ENCODE data around the gene OR10A5. TPM values are rescaled to one million over a fixed set of nuclear protein-coding genes. Genes with fewer than 3 reads are reported as not detected.

OR10A5 gene
- total and polyA plus RNA-seq, 9 of the 15 experiments (the other 6 are each of a cell fraction or from before 2014, with no cell fraction given): 0.14 TPM; not detected in 8

- TF ChIP-seq REST (IDR thresholded peaks at IDR 0.05; ENCODE audit: borderline replicate concordance): peak; percentile 49
- no peak for TF ChIP-seq REST (CRISPR knock-in tag; IDR thresholded peaks at IDR 0.05; ENCODE audit: low read depth)
- TF ChIP-seq ETV5 (CRISPR knock-in tag; IDR thresholded peaks at IDR 0.05; ENCODE audit: low read depth): no peak
Measured at GRCh38 chr11:6875761-6876160, 30.3 kb downstream of the OR10A5 start (continued).

Measured in K562 (cell line).